ENCODE data around the gene RGMA.

Gene RGMA

GRCh38 chr15:93017526-93017925, 71.5 kb downstream of the RGMA start:
- no peak for DNase-seq (ENCODE audit: low read depth)

- DNase-seq (ENCODE audit: low read depth) = no peak
Measured at GRCh38 chr15:93012786-93013185, 76.2 kb downstream of the RGMA start.

- DNase-seq (ENCODE audit: low read depth) = no peak
Measured at GRCh38 chr15:93007994-93008393, 81.0 kb downstream of the RGMA start.

GRCh38 chr15:93005133-93005532, 83.9 kb downstream of the RGMA start:
- no peak for DNase-seq (ENCODE audit: low read depth)

- no peak for DNase-seq (ENCODE audit: low read depth)
Measured at GRCh38 chr15:93001881-93002280, 87.1 kb downstream of the RGMA start.

- no peak for DNase-seq (ENCODE audit: low read depth)
Measured at GRCh38 chr15:93001156-93001555, 87.9 kb downstream of the RGMA start.

GRCh38 chr15:92997821-92998220, 91.2 kb downstream of the RGMA start:
- DNase-seq (ENCODE audit: low read depth) = no peak

GRCh38 chr15:92992720-92993119, 96.3 kb downstream of the RGMA start:
- no peak for DNase-seq (ENCODE audit: low read depth)

GRCh38 chr15:92990031-92990430, 99.0 kb downstream of the RGMA start:
- no peak for DNase-seq (ENCODE audit: low read depth)

- DNase-seq (ENCODE audit: low read depth) = no peak
Measured at GRCh38 chr15:92989470-92989869, 99.5 kb downstream of the RGMA start.

All from activated T-cell treated with anti-CD3 and anti-CD28 coated beads for 48 hours (primary cell).